OCI-LY3 (cell line): ENCODE measurements around the gene PPP1R7.

Experiments
- CTCF ChIP-seq: fragments of 200-600, 300-600 bp; sonication (generic); IDR thresholded peaks from 2 replicates; pipeline ENCODE4 v1.5.1; 2014; ENCODE audit warnings: antibody characterized with exemption, low read length, low read depth
- EZH2phosphoT487 ChIP-seq: fragments of 200-600 bp; shearing (Covaris generic); IDR thresholded peaks from 2 replicates; pipeline ENCODE4 v1.6.1; 2018; ENCODE audit warnings: antibody characterized with exemption, mixed run types, low read depth

GRCh38 chr2:241153616-241154015 lies 3.3 kb downstream of the PPP1R7 start:
- TF ChIP-seq CTCF (no peak), EZH2phosphoT487 (no peak)
